Trophoblast cell (in vitro differentiated cells and primary cell): ENCODE results near the gene SAMSN1.

Experiments used
- DNase-seq, 2 donors: peaks; one replicate each; pipeline ENCODE4 v3.0.0-alpha.2; 2016
- H2AFZ ChIP-seq: 2 replicates; pipeline ENCODE4 v1.6.1; 2013; ENCODE audit warnings: low read length, moderate library complexity, mild to moderate bottlenecking; ENCODE audit not compliant: insufficient read depth, poor library complexity
- H2AK5ac ChIP-seq: 2 replicates; pipeline ENCODE4 v1.6.1; 2013; ENCODE audit warnings: mild to moderate bottlenecking, low read length
- H2BK120ac ChIP-seq: 2 replicates; pipeline ENCODE4 v1.6.1; 2013; ENCODE audit warnings: low read length, mild to moderate bottlenecking, moderate library complexity; ENCODE audit not compliant: insufficient read depth, poor library complexity
- H2BK12ac ChIP-seq: 2 replicates; pipeline ENCODE4 v1.6.1; 2013; ENCODE audit warnings: mild to moderate bottlenecking, low read length, moderate library complexity
- H2BK5ac ChIP-seq: 2 replicates; pipeline ENCODE4 v1.6.1; 2013; ENCODE audit warnings: low read length, low read depth, moderate library complexity, mild to moderate bottlenecking; ENCODE audit not compliant: poor library complexity
- H3K14ac ChIP-seq: 2 replicates; pipeline ENCODE4 v1.6.1; 2013; ENCODE audit warnings: mild to moderate bottlenecking, low read length
- H3K18ac ChIP-seq: 2 replicates; pipeline ENCODE4 v1.6.1; 2013; ENCODE audit warnings: mild to moderate bottlenecking, low read length
- H3K23ac ChIP-seq: 2 replicates; pipeline ENCODE4 v1.6.1; 2013; ENCODE audit warnings: low read length
- H3K27ac ChIP-seq: 2 replicates; pipeline ENCODE4 v1.5.1; 2013; ENCODE audit warnings: low read depth, mild to moderate bottlenecking, inconsistent platforms, low read length, moderate library complexity
- H3K27me3 ChIP-seq: 2 replicates; pipeline ENCODE4 v1.6.1; 2013; ENCODE audit warnings: inconsistent platforms, mild to moderate bottlenecking, low read length, moderate library complexity; ENCODE audit not compliant: insufficient read depth
- H3K36me3 ChIP-seq, 2 experiments: 1 replicate in 1 of 2; 2 replicates in 1 of 2; pipeline ENCODE4 v1.6.1; 2013; ENCODE audit warnings: low read length in 2 of 2, mild to moderate bottlenecking in 2 of 2, moderate library complexity in 1 of 2; ENCODE audit not compliant: insufficient read depth in 2 of 2, control insufficient read depth in 1 of 2
- H3K4ac ChIP-seq: 2 replicates; pipeline ENCODE4 v1.6.1; 2013; ENCODE audit warnings: low read depth, mild to moderate bottlenecking, low read length, moderate library complexity
- H3K4me1 ChIP-seq, 2 experiments: 1 replicate in 1 of 2; 2 replicates in 1 of 2; pipeline ENCODE4 v1.6.1; 2013; ENCODE audit warnings: low read length in 2 of 2, mild to moderate bottlenecking in 2 of 2, moderate library complexity in 1 of 2; ENCODE audit not compliant: insufficient read depth in 2 of 2, control insufficient read depth in 1 of 2
- H3K4me2 ChIP-seq: 2 replicates; pipeline ENCODE4 v1.6.1; 2013; ENCODE audit warnings: inconsistent platforms, mild to moderate bottlenecking, low read length, moderate library complexity
- H3K4me3 ChIP-seq: 2 replicates; pipeline ENCODE4 v1.5.1; 2013; ENCODE audit warnings: mild to moderate bottlenecking, low read depth, low read length, inconsistent platforms
- H3K79me1 ChIP-seq: one replicate; pipeline ENCODE4 v1.6.1; 2013; ENCODE audit warnings: low read length
- H3K79me2 ChIP-seq: 2 replicates; pipeline ENCODE4 v1.6.1; 2013; ENCODE audit warnings: low read length, mild to moderate bottlenecking; ENCODE audit not compliant: control insufficient read depth, insufficient read depth, poor library complexity
- H3K9ac ChIP-seq: 2 replicates; pipeline ENCODE4 v1.6.1; 2013; ENCODE audit warnings: mild to moderate bottlenecking, low read length
- H3K9me3 ChIP-seq: 2 replicates; pipeline ENCODE4 v1.6.1; 2013; ENCODE audit warnings: low read depth, mild to moderate bottlenecking, control low read depth, inconsistent platforms, low read length; ENCODE audit not compliant: insufficient read depth
- H4K12ac ChIP-seq: 2 replicates; pipeline ENCODE4 v1.6.1; 2013; ENCODE audit warnings: low read depth, mild to moderate bottlenecking, low read length, moderate library complexity
- H4K8ac ChIP-seq: 2 replicates; pipeline ENCODE4 v1.6.1; 2013; ENCODE audit warnings: low read depth, mild to moderate bottlenecking, low read length, moderate library complexity
- H4K91ac ChIP-seq: one replicate; pipeline ENCODE4 v1.6.1; 2013; ENCODE audit warnings: low read depth, mild to moderate bottlenecking, low read length, moderate library complexity
- WGBS: extraction: QIAGEN DNeasy Blood & Tissue Kit; methylation state at CpG from one replicate; pipeline ENCODE4 v1.1.7; 2013; ENCODE audit warnings: missing lambda C conversion rate; ENCODE audit not compliant: insufficient read length, insufficient coverage; ENCODE audit errors: extremely low coverage; 5-methylcytosine and 5-hydroxymethylcytosine counted together

The SAMSN1 gene

GRCh38 chr21:14528815-14529214, 17.3 kb downstream of the SAMSN1 start:
- Histone ChIP-seq H3K4me3 (no peak overlapping the region), H3K14ac (no peak overlapping the region), H3K4me1 (no peaks in the 10 kb centered on the region), H3K4ac (no peak overlapping the region), H3K4me2 (no peak overlapping the region), H2AFZ (no peak overlapping the region), H3K18ac (no peak overlapping the region), H3K9me3 (no peaks in the 10 kb centered on the region), H2BK5ac (no peak overlapping the region), H3K9ac (no peak overlapping the region), H2BK12ac (no peak overlapping the region), H4K8ac (no peak overlapping the region), H4K91ac (no peak overlapping the region), H3K23ac (no peak overlapping the region), H4K12ac (no peak overlapping the region), H2AK5ac (no peak overlapping the region), H3K79me1 (no peaks in the 10 kb centered on the region), H2BK120ac (no peak overlapping the region), H3K27ac (no peak overlapping the region), H3K27me3 (no peaks in the 10 kb centered on the region), H3K36me3 (no peaks in the 10 kb centered on the region), H3K79me2 (no peaks in the 10 kb centered on the region)
- WGBS, result no CpG with 5 or more reads among the region's 4 CpGs
- DNase-seq, result no peak

DNA sequence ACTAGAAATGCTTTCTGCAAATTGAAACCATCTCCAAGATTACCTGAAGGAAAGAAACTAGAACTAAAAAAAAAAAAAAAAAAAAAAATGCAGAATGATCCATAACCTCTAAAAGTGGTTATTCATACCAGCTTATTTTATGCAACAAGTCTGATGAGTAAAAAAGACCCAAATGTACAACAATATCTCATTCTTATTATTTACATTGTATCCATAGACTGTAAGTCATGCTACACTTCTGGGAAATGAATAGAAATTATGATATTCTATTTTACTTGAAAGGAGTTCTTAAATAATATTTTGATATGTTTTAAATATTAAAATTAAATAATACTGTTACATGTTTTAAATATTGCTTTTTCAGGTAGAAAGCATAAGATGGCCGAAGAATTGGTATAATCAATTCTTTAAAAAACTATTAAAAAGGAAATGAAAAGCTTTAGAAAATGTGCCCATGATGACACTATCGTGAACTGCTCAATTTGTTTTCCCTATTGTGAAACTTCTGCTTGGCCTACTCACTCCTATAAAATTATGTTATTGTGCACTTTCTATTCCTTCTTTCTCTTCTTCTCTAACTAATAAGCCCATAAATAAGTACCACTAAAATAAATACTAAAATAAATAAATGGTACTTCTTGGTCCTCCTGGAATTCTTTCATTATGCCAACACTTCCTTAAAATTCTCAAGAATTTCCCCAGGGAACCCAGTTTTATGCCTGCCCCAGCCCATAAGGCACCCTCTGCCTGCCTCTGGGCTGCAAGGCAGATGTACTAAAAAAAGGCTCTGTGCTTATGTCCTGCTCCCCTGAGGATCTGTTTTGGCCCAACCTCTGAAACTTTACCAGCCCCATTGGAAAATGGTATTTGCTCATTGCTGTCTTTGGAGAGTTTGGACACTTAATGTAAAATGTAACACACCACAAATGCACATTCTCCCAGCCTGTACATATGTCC, 18.1 kb downstream of the SAMSN1 start:
- no peaks in the 10 kb centered on the region for H3K9me3 ChIP-seq
- no peak overlapping the region for H2BK5ac ChIP-seq
- H3K4ac ChIP-seq, result no peak overlapping the region
- no peak overlapping the region for H4K12ac ChIP-seq
- no peak overlapping the region for H3K18ac ChIP-seq
- DNase-seq, result no peak
- H3K27me3 ChIP-seq, result no peaks in the 10 kb centered on the region
- no peak overlapping the region for H3K23ac ChIP-seq
- H3K9ac ChIP-seq, result no peak overlapping the region
- WGBS, result no CpG with 5 or more reads among the region's 2 CpGs
- no peak overlapping the region for H2BK12ac ChIP-seq
- H2AK5ac ChIP-seq, result no peak overlapping the region
- H3K4me3 ChIP-seq, result no peak overlapping the region
- no peak overlapping the region for H4K8ac ChIP-seq
- H3K79me1 ChIP-seq, result no peaks in the 10 kb centered on the region
- H2BK120ac ChIP-seq, result no peak overlapping the region
- no peak overlapping the region for H2AFZ ChIP-seq
- no peaks in the 10 kb centered on the region for H3K79me2 ChIP-seq
- H3K4me1 ChIP-seq, result no peaks in the 10 kb centered on the region
- H3K4me2 ChIP-seq, result no peak overlapping the region
- H3K36me3 ChIP-seq, result no peaks in the 10 kb centered on the region
- H4K91ac ChIP-seq, result no peak overlapping the region
- H3K14ac ChIP-seq, result no peak overlapping the region
- H3K27ac ChIP-seq, result no peak overlapping the region

DNA sequence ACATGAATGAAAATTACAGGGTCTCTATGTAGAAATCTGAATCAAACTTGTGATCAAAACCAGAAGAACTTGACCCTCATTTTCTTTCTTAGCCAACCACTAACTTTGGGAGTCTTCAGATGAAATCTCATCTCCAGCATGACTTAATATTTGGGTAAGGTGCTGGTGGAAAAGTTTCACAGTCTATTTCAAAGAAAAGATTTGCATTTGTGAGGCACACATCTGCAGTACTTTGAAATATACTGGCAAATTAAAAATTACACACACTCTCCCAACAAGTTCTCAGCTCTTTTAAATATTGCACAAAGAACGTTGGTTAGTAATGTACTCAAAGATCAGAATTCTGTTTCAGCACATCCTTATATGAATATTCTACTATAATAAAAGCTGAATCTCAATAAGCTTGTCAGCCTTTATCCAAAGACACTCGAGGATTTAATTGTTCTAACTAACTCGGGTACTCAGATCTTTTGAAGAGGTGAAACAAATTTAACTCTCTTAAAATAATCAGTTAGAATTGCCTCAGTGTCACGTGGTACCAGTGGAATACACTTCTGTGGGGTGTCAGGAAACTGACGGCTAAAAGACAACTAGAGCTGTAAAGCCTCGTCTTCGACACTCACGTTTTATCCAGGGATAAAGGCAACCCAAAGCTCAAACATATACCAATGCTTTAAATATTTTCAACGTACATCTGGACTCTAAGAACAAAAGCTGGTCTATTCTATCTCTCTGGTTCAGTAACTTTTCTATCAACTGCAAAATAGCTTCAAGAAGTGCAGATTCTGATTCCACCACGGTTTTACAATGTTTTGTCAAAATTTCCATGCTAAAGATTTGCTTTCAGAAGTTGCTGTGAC, 19.0 kb downstream of the SAMSN1 start:
- Histone ChIP-seq H3K27ac (no peak overlapping the region), H2BK12ac (no peak overlapping the region), H3K18ac (no peak overlapping the region), H3K9me3 (no peaks in the 10 kb centered on the region), H3K14ac (no peak overlapping the region), H2BK120ac (no peak overlapping the region), H3K4ac (no peak overlapping the region), H3K4me2 (no peak overlapping the region), H3K79me1 (no peaks in the 10 kb centered on the region), H4K91ac (no peak overlapping the region), H4K8ac (no peak overlapping the region), H3K4me1 (no peaks in the 10 kb centered on the region), H3K27me3 (no peaks in the 10 kb centered on the region), H2BK5ac (no peak overlapping the region), H2AK5ac (no peak overlapping the region), H3K79me2 (no peaks in the 10 kb centered on the region), H3K9ac (no peak overlapping the region), H3K23ac (no peak overlapping the region), H4K12ac (no peak overlapping the region), H3K4me3 (no peak overlapping the region), H2AFZ (no peak overlapping the region), H3K36me3 (no peaks in the 10 kb centered on the region)
- DNase-seq, result no peak
- WGBS, result no CpG with 5 or more reads among the region's 10 CpGs

DNA sequence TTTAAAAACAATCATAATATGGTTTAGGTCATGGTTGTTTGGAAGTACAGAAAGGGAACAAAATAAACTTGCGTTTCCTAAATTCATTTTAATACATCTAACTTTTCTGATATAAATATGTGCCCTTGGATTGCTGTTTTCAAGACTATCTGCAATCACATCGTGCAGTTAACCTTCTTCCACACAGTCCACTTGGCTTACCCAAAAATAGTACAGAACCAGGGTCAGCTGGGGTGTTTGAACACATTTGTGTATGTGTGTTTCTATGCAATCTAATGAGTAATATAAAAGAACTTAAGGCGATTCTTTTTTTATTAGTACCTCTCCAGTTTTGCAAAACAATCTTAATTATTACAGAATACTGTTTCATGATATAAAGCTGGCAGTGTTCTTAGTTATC, 19.9 kb downstream of the SAMSN1 start:
- Histone ChIP-seq H2AFZ (no peak overlapping the region), H2AK5ac (no peak overlapping the region), H3K4me3 (no peak overlapping the region), H3K23ac (no peak overlapping the region), H3K9me3 (no peaks in the 10 kb centered on the region), H2BK120ac (no peak overlapping the region), H3K4me1 (no peaks in the 10 kb centered on the region), H3K14ac (no peak overlapping the region), H3K4me2 (no peak overlapping the region), H4K91ac (no peak overlapping the region), H3K27ac (no peak overlapping the region), H2BK12ac (no peak overlapping the region), H3K9ac (no peak overlapping the region), H3K4ac (no peak overlapping the region), H3K79me2 (no peaks in the 10 kb centered on the region), H3K27me3 (no peaks in the 10 kb centered on the region), H3K36me3 (no peaks in the 10 kb centered on the region), H3K79me1 (no peaks in the 10 kb centered on the region), H4K8ac (no peak overlapping the region), H4K12ac (no peak overlapping the region), H2BK5ac (no peak overlapping the region), H3K18ac (no peak overlapping the region)
- no CpG with 5 or more reads among the region's 3 CpGs for WGBS
- no peak for DNase-seq
